ENCODE data around the gene CALHM2. TPM values are rescaled to one million over a fixed set of nuclear protein-coding genes. Genes with fewer than 3 reads are reported as not detected.

The CALHM2 gene
- total and polyA plus RNA-seq, 2 donors: 3.6 to 13.8 TPM

DNA sequence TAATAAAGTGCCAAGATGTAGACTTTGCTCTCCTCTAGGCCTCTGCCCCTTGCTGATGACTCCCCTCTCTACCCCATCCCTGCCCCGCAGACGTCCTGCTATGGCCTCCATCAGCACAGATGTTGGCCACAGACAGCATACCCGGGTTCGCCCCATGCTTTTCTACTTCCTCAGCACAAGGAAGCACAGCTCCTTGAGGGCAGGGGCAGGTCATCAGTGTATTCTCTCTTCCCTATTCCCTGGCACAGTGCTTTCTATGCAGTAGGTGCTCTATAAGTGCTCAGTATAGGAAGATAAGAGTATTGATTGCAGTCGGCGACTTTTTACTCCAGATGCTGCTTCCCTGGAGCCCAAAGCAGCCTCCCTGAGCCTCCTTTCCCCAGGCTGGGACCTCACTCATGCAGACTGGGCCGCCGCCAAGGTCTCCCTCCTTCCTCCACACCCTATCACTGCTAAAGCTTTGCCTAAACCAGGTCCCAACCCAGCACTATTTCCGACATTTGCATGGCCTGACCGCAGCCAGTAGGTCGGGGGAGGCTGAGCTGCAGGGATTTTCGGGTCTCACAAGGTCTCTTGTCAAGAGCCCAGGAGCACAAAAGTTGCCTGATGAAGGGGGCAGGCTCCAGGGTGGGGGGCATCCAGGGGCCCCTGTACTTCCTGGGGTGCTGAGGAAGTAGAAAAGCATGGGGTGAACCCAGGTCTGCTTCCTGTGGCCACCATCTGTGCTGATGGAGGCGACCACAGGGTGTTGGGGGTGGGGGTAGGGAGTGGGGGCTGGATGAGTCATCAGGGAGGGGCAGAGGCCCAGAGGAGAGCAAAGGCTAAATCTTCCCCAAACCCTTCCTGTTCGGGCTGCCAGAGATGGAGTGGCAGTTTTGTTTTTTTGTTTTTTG, 18.8 kb upstream of the CALHM2 start:
- Histone ChIP-seq H3K4me1 (ENCODE audit: control insufficient read depth in 2 of 2, insufficient read depth in 2 of 2, low read length in 2 of 2) (peaks cover 9 to 19% of the 10 kb centered on the region in 2 donors), H3K27me3 (ENCODE audit: control insufficient read depth in 2 of 2, insufficient read depth in 1 of 2, low read length in 1 of 2) (peaks cover 0 to 3% of the 10 kb centered on the region in 2 donors), H3K9me3 (ENCODE audit: control insufficient read depth in 2 of 2, insufficient read depth in 1 of 2, low read length in 1 of 2) (no peaks in the 10 kb centered on the region), H3K4me3 (ENCODE audit: low read length in 2 of 2) (no peak overlapping the region), H3K27ac (ENCODE audit: low read depth in 1 of 2, low read length in 1 of 2) (peak overlapping the region in 1 of 2 donors; percentile 54), H3K36me3 (ENCODE audit: control insufficient read depth in 2 of 2, insufficient read depth in 2 of 2, low read length in 1 of 2) (no peaks in the 10 kb centered on the region)
- 19% methylated on average over 14 of the region's 14 CpGs for WGBS
- DNase-seq (ENCODE audit: low read depth in 6 of 9, low spot score in 9 of 9): peak in 2 of 9 donors; percentile 29 to 57

DNA sequence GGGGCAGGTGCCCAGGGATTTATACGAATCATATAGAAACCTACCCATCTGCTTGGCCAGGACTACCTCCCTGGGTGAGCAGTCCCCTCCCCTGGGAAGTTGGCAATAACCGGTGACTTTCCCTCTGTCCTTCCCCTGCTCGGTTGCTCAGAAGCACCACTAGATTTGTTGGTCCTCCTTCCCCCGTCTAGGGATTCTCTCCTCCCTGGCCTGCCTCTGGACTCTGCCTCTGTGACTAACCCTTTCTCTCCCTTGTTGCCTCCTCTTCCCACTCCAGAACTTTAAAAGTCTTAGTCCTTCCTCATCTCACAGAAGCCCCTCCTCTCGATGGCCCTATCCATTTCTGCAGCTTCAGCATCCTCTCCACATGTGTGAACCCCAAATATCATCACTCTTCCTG, 17.0 kb upstream of the CALHM2 start:
- Histone ChIP-seq H3K4me1 (ENCODE audit: control insufficient read depth in 2 of 2, insufficient read depth in 2 of 2, low read length in 2 of 2) (peaks cover 9 to 19% of the 10 kb centered on the region in 2 donors), H3K27ac (ENCODE audit: low read depth in 1 of 2, low read length in 1 of 2) (no peak overlapping the region), H3K27me3 (ENCODE audit: control insufficient read depth in 2 of 2, insufficient read depth in 1 of 2, low read length in 1 of 2) (peaks cover 0 to 3% of the 10 kb centered on the region in 2 donors), H3K9me3 (ENCODE audit: control insufficient read depth in 2 of 2, insufficient read depth in 1 of 2, low read length in 1 of 2) (no peaks in the 10 kb centered on the region), H3K4me3 (ENCODE audit: low read length in 2 of 2) (no peak overlapping the region), H3K36me3 (ENCODE audit: control insufficient read depth in 2 of 2, insufficient read depth in 2 of 2, low read length in 1 of 2) (no peaks in the 10 kb centered on the region)
- WGBS: 95% methylated on average over 5 of the region's 5 CpGs
- no peak for DNase-seq (ENCODE audit: low read depth in 6 of 9, low spot score in 9 of 9)

DNA sequence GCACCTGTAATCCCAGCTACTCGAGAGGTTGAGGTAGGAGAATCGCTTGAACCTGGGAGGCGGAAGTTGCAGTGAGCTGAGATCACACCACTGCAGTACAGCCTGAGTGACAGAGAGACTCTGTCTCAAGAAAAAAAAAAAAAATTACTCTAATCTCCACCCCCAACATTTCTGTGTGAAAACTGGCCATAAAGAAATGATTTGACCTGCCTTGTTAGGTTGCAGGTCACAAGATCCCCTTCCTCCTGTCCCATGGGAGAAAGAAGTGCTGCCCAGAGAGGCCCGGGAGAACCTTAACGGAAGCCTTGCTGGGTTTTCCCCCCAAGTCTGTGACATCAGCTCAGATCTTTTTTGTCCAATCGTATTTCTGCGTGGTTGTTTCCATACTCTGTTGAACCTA, 15.2 kb upstream of the CALHM2 start:
- Histone ChIP-seq H3K9me3 (ENCODE audit: control insufficient read depth in 2 of 2, insufficient read depth in 1 of 2, low read length in 1 of 2) (no peaks in the 10 kb centered on the region), H3K27ac (ENCODE audit: low read depth in 1 of 2, low read length in 1 of 2) (no peak overlapping the region), H3K36me3 (ENCODE audit: control insufficient read depth in 2 of 2, insufficient read depth in 2 of 2, low read length in 1 of 2) (no peaks in the 10 kb centered on the region), H3K27me3 (ENCODE audit: control insufficient read depth in 2 of 2, insufficient read depth in 1 of 2, low read length in 1 of 2) (peaks cover 0 to 3% of the 10 kb centered on the region in 2 donors), H3K4me3 (ENCODE audit: low read length in 2 of 2) (no peak overlapping the region), H3K4me1 (ENCODE audit: control insufficient read depth in 2 of 2, insufficient read depth in 2 of 2, low read length in 2 of 2) (peaks cover 9 to 19% of the 10 kb centered on the region in 2 donors)
- DNase-seq (ENCODE audit: low read depth in 6 of 9, low spot score in 9 of 9): no peak
- 94% methylated on average over 7 of the region's 7 CpGs for WGBS

DNA sequence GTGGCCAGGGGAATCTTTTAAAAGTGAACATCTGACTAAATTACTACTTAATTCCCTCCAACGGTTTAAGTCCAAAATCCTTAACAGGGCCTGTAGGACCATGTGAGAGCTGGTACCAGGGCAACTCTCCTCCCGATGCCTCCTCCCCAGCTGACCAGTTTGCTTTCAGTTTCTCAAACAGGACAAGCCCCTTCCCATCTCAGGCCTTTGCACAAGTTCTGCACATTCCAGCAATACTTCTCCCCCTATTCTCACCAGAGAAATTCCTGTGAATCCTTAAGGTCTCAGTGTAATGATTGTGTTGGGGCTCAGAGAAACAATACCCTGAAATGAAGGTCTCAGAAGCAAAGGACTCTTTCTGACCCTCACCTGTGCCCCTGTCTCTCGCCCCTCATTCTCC, 14.6 kb upstream of the CALHM2 start:
- no peaks in the 10 kb centered on the region for H3K36me3 ChIP-seq (ENCODE audit: control insufficient read depth in 2 of 2, insufficient read depth in 2 of 2, low read length in 1 of 2)
- WGBS: 90% methylated on average over 3 of the region's 3 CpGs
- no peak overlapping the region for H3K27ac ChIP-seq (ENCODE audit: low read depth in 1 of 2, low read length in 1 of 2)
- no peak overlapping the region for H3K4me3 ChIP-seq (ENCODE audit: low read length in 2 of 2)
- peaks cover 6 to 14% of the 10 kb centered on the region in 2 donors for H3K4me1 ChIP-seq (ENCODE audit: control insufficient read depth in 2 of 2, insufficient read depth in 2 of 2, low read length in 2 of 2)
- peaks cover 0 to 3% of the 10 kb centered on the region in 2 donors for H3K27me3 ChIP-seq (ENCODE audit: control insufficient read depth in 2 of 2, insufficient read depth in 1 of 2, low read length in 1 of 2)
- no peaks in the 10 kb centered on the region for H3K9me3 ChIP-seq (ENCODE audit: control insufficient read depth in 2 of 2, insufficient read depth in 1 of 2, low read length in 1 of 2)
- no peak for DNase-seq (ENCODE audit: low read depth in 6 of 9, low spot score in 9 of 9)

DNA sequence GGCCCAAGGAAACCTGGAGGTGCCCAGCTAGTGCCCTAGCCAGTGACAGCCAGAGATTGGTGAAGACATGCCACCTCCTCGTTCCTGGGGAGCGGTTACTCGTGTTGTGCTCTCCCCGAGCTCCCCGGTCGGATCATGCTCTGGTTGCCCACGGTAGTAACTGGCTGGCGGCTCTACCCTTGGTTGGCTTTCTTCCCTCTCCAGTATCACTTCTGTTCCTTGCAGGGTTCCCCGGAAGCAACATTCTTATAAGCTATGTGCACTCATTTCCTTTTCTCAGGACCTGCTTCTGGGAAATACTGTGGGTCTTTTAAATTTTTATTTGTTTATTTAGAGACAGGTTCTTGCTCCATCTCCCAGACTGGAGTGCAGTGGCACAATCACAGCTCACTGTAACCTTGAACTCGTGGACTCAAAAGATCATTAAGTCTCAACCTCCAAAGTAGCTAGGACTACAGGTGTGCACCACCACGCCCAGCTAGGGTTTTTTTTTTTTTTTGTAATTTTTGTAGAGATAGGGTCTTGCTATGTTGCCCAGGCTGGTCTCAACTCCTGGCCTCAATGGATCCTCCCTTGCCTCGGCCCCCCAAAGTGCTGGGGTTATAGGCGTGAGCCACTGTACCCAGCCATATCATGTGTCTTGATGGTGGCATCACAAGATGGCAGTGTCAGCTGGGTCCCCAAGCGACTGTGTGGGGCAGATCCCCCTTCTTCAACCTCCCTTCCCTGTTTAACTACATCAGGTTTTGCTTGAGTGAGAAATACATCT, 13.4 kb upstream of the CALHM2 start:
- DNase-seq (ENCODE audit: low read depth in 6 of 9, low spot score in 9 of 9): no peak
- Histone ChIP-seq H3K27me3 (ENCODE audit: control insufficient read depth in 2 of 2, insufficient read depth in 1 of 2, low read length in 1 of 2) (no peaks in the 10 kb centered on the region), H3K4me3 (ENCODE audit: low read length in 2 of 2) (no peak overlapping the region), H3K9me3 (ENCODE audit: control insufficient read depth in 2 of 2, insufficient read depth in 1 of 2, low read length in 1 of 2) (no peaks in the 10 kb centered on the region), H3K36me3 (ENCODE audit: control insufficient read depth in 2 of 2, insufficient read depth in 2 of 2, low read length in 1 of 2) (no peaks in the 10 kb centered on the region), H3K4me1 (ENCODE audit: control insufficient read depth in 2 of 2, insufficient read depth in 2 of 2, low read length in 2 of 2) (peaks cover 0 to 3% of the 10 kb centered on the region in 2 donors), H3K27ac (ENCODE audit: low read depth in 1 of 2, low read length in 1 of 2) (no peak overlapping the region)
- 97% methylated on average over 14 of the region's 14 CpGs for WGBS

DNA sequence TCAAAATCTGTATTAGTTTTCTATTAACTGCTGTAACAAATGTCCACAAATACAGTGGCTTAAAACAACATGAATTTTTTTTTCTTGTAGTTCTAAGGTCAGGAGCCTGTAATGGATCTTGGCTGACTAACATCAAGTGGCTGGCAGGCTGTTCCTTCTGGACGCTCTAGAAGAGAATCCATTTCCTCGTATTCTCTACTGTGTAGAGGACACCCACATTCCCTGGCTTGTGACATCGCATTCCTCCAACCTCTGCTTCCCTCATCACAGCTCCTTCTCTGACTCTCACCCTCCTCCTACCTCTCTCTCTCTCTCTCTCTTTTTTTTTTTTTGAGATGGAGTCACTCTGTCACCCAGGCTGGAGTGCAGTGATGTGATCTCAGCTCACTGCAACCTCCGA, 11.3 kb upstream of the CALHM2 start:
- WGBS: 94% methylated on average over 4 of the region's 4 CpGs
- H3K4me3 ChIP-seq (ENCODE audit: low read length in 2 of 2): no peak overlapping the region
- no peak for DNase-seq (ENCODE audit: low read depth in 6 of 9, low spot score in 9 of 9)
- H3K27me3 ChIP-seq (ENCODE audit: control insufficient read depth in 2 of 2, insufficient read depth in 1 of 2, low read length in 1 of 2): no peaks in the 10 kb centered on the region
- peaks cover 0 to 9% of the 10 kb centered on the region in 2 donors for H3K4me1 ChIP-seq (ENCODE audit: control insufficient read depth in 2 of 2, insufficient read depth in 2 of 2, low read length in 2 of 2)
- H3K27ac ChIP-seq (ENCODE audit: low read depth in 1 of 2, low read length in 1 of 2): no peak overlapping the region
- H3K9me3 ChIP-seq (ENCODE audit: control insufficient read depth in 2 of 2, insufficient read depth in 1 of 2, low read length in 1 of 2): no peaks in the 10 kb centered on the region
- no peaks in the 10 kb centered on the region for H3K36me3 ChIP-seq (ENCODE audit: control insufficient read depth in 2 of 2, insufficient read depth in 2 of 2, low read length in 1 of 2)

DNA sequence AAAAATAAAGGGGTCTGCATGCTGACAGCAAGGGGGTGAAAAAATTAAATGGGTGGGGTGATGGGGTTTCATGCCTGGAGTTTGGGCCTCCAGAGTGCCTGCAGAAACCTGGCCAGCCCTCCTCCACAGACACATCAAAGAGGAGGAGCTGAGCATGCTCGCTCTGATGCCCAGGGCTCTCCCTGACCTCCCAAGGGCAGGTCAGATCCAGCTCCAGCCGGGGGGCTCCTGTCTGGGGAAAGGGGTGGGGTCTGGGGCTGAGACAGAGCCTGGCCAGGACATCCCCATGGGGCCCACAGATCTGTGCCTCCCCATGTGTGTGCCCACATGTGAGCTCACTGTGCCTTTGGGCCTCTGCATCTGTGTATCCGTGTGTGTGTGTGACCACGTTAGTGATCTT, 7.4 kb upstream of the CALHM2 start:
- H3K4me1 ChIP-seq (ENCODE audit: control insufficient read depth in 2 of 2, insufficient read depth in 2 of 2, low read length in 2 of 2): peaks cover 0 to 9% of the 10 kb centered on the region in 2 donors
- no peaks in the 10 kb centered on the region for H3K9me3 ChIP-seq (ENCODE audit: control insufficient read depth in 2 of 2, insufficient read depth in 1 of 2, low read length in 1 of 2)
- H3K27ac ChIP-seq (ENCODE audit: low read depth in 1 of 2, low read length in 1 of 2): no peak overlapping the region
- no peak for DNase-seq (ENCODE audit: low read depth in 6 of 9, low spot score in 9 of 9)
- WGBS: 83% methylated on average over 4 of the region's 4 CpGs
- H3K36me3 ChIP-seq (ENCODE audit: control insufficient read depth in 2 of 2, insufficient read depth in 2 of 2, low read length in 1 of 2): no peaks in the 10 kb centered on the region
- H3K4me3 ChIP-seq (ENCODE audit: low read length in 2 of 2): no peak overlapping the region
- no peaks in the 10 kb centered on the region for H3K27me3 ChIP-seq (ENCODE audit: control insufficient read depth in 2 of 2, insufficient read depth in 1 of 2, low read length in 1 of 2)

DNA sequence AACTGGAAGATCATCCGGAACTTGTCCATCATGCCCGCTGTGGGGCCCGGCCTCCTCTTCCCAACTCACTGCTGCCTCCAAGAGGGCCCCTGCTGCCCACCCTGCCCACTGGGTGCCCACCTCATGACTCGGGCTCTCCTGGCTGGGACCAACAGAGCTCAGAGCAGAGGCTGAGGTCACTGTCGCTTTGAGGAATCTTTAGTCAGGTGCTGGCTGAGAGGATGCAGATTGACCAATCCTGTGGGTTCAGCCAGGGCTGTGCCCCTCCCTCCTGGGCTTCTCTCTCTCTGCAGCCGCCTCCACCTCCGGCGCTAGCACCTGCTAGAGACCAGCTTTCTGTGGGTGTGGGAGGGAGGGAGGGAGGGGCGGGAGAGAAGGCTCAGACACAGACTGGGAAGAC, 6.5 kb upstream of the CALHM2 start, which contains the start of gene CALHM1:
Gene CALHM1 (minus strand): TSS at position 181 of the 400 bp plus-strand sequence. CDS start 149 bp downstream, at position 32.
- H3K36me3 ChIP-seq (ENCODE audit: control insufficient read depth in 2 of 2, insufficient read depth in 2 of 2, low read length in 1 of 2): no peaks in the 10 kb centered on the region
- H3K9me3 ChIP-seq (ENCODE audit: control insufficient read depth in 2 of 2, insufficient read depth in 1 of 2, low read length in 1 of 2): no peaks in the 10 kb centered on the region
- no peak within 1 kb of the TSS for H3K4me3 ChIP-seq (ENCODE audit: low read length in 2 of 2)
- no peaks in the 10 kb centered on the region for H3K27me3 ChIP-seq (ENCODE audit: control insufficient read depth in 2 of 2, insufficient read depth in 1 of 2, low read length in 1 of 2)
- 40% methylated on average over 9 of the region's 9 CpGs for WGBS
- H3K27ac ChIP-seq (ENCODE audit: low read depth in 1 of 2, low read length in 1 of 2): no peak within 1 kb of the TSS
- peaks cover 0 to 9% of the 10 kb centered on the region in 2 donors for H3K4me1 ChIP-seq (ENCODE audit: control insufficient read depth in 2 of 2, insufficient read depth in 2 of 2, low read length in 2 of 2)
- peak in 3 of 9 donors; percentile 19 to 48 (median 24) for DNase-seq (ENCODE audit: low read depth in 6 of 9, low spot score in 9 of 9)

Measured in thymus (tissue), 11 donors.